T-cell (primary cell): ENCODE measurements around the gene CLASP1. TPM values are rescaled to one million over a fixed set of nuclear protein-coding genes. Genes with fewer than 3 reads are reported as not detected.
"Not testable (repeated sequence)": the region's sequence is repeated elsewhere in the genome, so short reads cannot be mapped to it uniquely, and the experiment has no call there.

Experiments used
- ATAC-seq, 4 experiments: fragments of 200-7000 bp in 3 of 4; fragments of 150-1000 bp in 1 of 4; cut with Tn5 transposase; replicated peaks in 1 of 4; 1 replicate in 3 of 4; 2 replicates in 1 of 4; pipeline ENCODE4 v1.10.0; 2021; ENCODE audit warnings: moderate library complexity in 3 of 4, mild to moderate bottlenecking in 2 of 4, moderate number of reproducible peaks in 1 of 4
- CTCF ChIA-PET, 2 donors: fragments of 300-600 bp; sonication (Branson Sonifier 250); formaldehyde crosslinking; loops; one replicate each; lab custom pipeline; 2022; ENCODE audit warnings: antibody characterized with exemption in 2 of 2; lab: Charles Lee
- POLR2A ChIA-PET, 2 donors: fragments of 300-600 bp; sonication (Branson Sonifier 250); formaldehyde crosslinking; loops; one replicate each; lab custom pipeline; 2022; ENCODE audit warnings: antibody characterized with exemption in 2 of 2; lab: Charles Lee
- DNase-seq, 35 experiments: peaks; one replicate each; pipeline versions ENCODE4 v3.0.0 to v3.0.0-alpha.2; 2013 to 2023
- H3K27ac ChIP-seq: one replicate; pipeline ENCODE4 v1.5.1; 2013; ENCODE audit warnings: low read length
- H3K27me3 ChIP-seq, 2 experiments: replicated peaks in 1 of 2; 1 replicate in 1 of 2; 2 replicates in 1 of 2; pipeline versions ENCODE4 v1.6.1 to v1.7.0; 2013; ENCODE audit warnings: low read length in 1 of 2, mixed read lengths in 1 of 2; ENCODE audit not compliant: control insufficient read depth in 2 of 2, insufficient read depth in 2 of 2; ENCODE audit errors: extremely low read depth in 1 of 2
- H3K36me3 ChIP-seq, 2 donors: 1 replicate in 1 of 2; 2 replicates in 1 of 2; pipeline versions ENCODE4 v1.6.1 to v1.7.0; 2013; ENCODE audit warnings: low read length in 1 of 2; ENCODE audit not compliant: control insufficient read depth in 2 of 2, insufficient read depth in 1 of 2; ENCODE audit errors: extremely low read depth in 1 of 2
- H3K4me1 ChIP-seq, 2 experiments: 1 replicate in 1 of 2; 2 replicates in 1 of 2; pipeline versions ENCODE4 v1.6.1 to v1.7.0; 2013; ENCODE audit warnings: low read length in 2 of 2, mixed read lengths in 1 of 2; ENCODE audit not compliant: insufficient read depth in 2 of 2, control insufficient read depth in 1 of 2; ENCODE audit errors: extremely low read depth in 1 of 2
- H3K4me3 ChIP-seq, 2 donors: 1 replicate in 1 of 2; 2 replicates in 1 of 2; pipeline versions ENCODE4 v1.5.1 to v1.7.0; 2013; ENCODE audit warnings: mild to moderate bottlenecking in 2 of 2, low read length in 1 of 2, moderate library complexity in 1 of 2; ENCODE audit not compliant: control insufficient read depth in 1 of 2; ENCODE audit errors: extremely low read depth in 1 of 2
- H3K9me3 ChIP-seq: 2 replicates; pipeline ENCODE4 v1.7.0; 2013
- H3K27ac Mint-ChIP-seq, 2 donors: one replicate each; pipeline ENCODE4 v1.8.0; 2020 to 2021; ENCODE audit warnings: mild to moderate bottlenecking in 2 of 2, mixed read lengths in 2 of 2
- H3K27me3 Mint-ChIP-seq, 2 donors: one replicate each; pipeline ENCODE4 v1.8.0; 2021 to 2022; ENCODE audit warnings: mixed read lengths in 2 of 2
- H3K36me3 Mint-ChIP-seq: one replicate; pipeline ENCODE4 v1.8.0; 2021; ENCODE audit warnings: mixed read lengths
- H3K4me1 Mint-ChIP-seq, 3 donors: one replicate each; pipeline ENCODE4 v1.8.0; 2020 to 2022; ENCODE audit warnings: mixed read lengths in 3 of 3, mild to moderate bottlenecking in 1 of 3
- H3K4me3 Mint-ChIP-seq, 3 donors: one replicate each; pipeline ENCODE4 v1.8.0; 2020 to 2022; ENCODE audit warnings: mild to moderate bottlenecking in 3 of 3, mixed read lengths in 3 of 3, moderate library complexity in 3 of 3
- H3K9me3 Mint-ChIP-seq, 3 donors: one replicate each; pipeline ENCODE4 v1.8.0; 2020 to 2022; ENCODE audit warnings: mixed read lengths in 3 of 3
- WGBS: methylation state at CpG from one replicate; pipeline ENCODE4 v1.1.5; 2013; ENCODE audit warnings: missing lambda C conversion rate; ENCODE audit not compliant: insufficient coverage; 5-methylcytosine and 5-hydroxymethylcytosine counted together
- total RNA-seq, 35 experiments: library from RNA in 6 of 35; stranded (reverse) in 6 of 35; fragments of 120-200 nt in 1 of 35; gene quantifications; one replicate each; pipeline versions ENCODE4 v1.2.1 to v1.2.4 and lab custom pipeline; 2013 to 2026

CLASP1 gene
- total RNA-seq, 5 donors from 2014 or later (not counting 1 experiment from before 2014, with no cell fraction given), result 57.8 to 72.8 (median 65.1) TPM

DNA sequence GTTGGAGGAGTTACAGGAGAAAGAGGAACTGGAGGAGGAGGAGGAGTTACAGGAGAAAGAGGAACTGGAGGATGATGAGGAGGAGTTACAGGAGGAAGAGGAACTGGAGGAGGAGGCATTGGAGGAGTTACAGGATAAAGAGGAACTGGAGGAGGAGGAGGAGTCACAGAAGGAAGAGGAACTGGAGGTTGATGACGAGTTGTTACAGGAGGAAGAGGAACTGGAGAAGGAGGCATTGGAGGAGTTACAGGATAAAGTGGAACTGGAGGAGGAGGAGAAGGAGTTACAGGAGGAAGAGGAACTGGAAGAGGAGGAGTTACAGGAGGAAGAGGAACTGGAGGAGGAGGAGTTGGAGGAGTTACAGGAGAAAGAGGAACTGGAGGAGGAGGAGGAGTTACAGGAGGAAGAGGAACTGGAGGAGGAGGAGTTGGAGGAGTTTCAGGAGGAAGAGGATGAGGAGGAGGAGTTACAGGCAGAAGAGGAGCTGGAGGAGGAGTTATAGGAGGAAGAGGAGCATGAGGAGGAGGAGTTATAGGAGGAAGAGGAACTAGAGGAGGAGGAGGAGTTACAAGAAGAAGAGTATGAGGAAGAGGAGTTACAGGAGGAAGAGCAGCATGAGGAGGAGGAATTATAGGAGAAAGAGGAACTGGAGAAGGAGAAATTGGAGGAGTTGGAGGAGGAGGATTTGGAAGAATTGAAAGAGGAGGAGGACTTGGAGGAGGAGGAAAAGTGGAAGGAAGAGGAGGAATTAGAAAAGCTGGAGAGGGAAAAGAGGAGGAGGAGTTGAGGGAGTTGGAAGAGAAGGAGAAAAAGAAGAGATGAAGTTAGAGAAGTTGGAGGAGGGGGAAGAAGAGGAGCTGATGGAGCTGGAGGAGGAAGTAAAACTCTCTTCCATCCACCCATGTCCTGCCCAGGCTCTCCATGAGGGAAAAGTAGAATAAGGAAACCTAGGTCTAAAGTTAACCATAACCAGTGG is 37.2 kb downstream of the CLASP1 start:
- no peak for DNase-seq
- CTCF ChIA-PET, result interaction anchor here in 1 of 2 donors (0.5 kb wide), 1 partner anchor 70 kb away, joined by 7 read pairs; no protein-coding TSS in a partner anchor

DNA sequence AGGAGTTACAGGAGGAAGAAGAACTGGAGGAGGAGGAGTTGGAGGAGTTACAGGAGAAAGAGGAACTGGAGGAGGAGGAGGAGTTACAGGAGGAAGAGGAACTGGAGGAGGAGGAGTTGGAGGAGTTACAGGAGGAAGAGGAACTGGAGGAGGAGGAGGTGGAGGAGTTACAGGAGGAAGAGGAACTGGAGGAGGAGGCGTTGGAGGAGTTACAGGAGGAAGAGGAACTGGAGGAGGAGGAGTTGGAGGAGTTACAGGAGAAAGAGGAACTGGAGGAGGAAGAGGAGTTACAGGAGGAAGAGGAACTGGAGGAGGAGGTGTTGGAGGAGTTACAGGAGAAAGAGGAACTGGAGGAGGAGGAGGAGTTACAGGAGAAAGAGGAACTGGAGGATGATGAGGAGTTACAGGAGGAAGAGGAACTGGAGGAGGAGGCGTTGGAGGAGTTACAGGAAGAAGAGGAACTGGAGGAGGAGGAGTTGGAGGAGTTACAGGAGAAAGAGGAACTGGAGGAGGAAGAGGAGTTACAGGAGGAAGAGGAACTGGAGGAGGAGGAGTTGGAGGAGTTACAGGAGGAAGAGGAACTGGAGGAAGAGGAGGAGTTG is 38.1 kb downstream of the CLASP1 start:
- DNase-seq, H3K4me3 Mint-ChIP-seq, H3K27ac Mint-ChIP-seq, H3K27me3 ChIP-seq, H3K27ac ChIP-seq, H3K27me3 Mint-ChIP-seq, H3K4me3 ChIP-seq, H3K36me3 ChIP-seq, CTCF ChIA-PET, H3K9me3 ChIP-seq, ATAC-seq, H3K9me3 Mint-ChIP-seq, H3K4me1 ChIP-seq: not testable (repeated sequence)
- POLR2A ChIA-PET, result interaction anchor here in 1 of 2 donors (0.7 kb wide), 1 partner anchor 44 kb away, joined by 3 read pairs; no protein-coding TSS in a partner anchor
- peaks cover 20% of the 10 kb centered on the region for H3K36me3 Mint-ChIP-seq
- 88% methylated on average over 2 of the region's 2 CpGs for WGBS
- H3K4me1 Mint-ChIP-seq, result peaks cover 24 to 45% (median 36%) of the 10 kb centered on the region in 3 donors

More for the DNA sequence above, 37.2 kb downstream of the CLASP1 start:
- H3K9me3 Mint-ChIP-seq, result no peaks in the 10 kb centered on the region
- 80% methylated on average over 1 of the region's 1 CpG for WGBS
- peaks cover 18 to 40% (median 32%) of the 10 kb centered on the region in 3 donors for H3K4me1 Mint-ChIP-seq
- H3K36me3 Mint-ChIP-seq, result peaks cover 20% of the 10 kb centered on the region
- no peaks in the 10 kb centered on the region for H3K36me3 ChIP-seq
- H3K4me1 ChIP-seq, result peaks cover 0 to 10% of the 10 kb centered on the region in 2 experiments
- POLR2A ChIA-PET, result no interaction called here
- H3K4me3 ChIP-seq, result no peak overlapping the region
- no peak overlapping the region for H3K27ac ChIP-seq
- no peak overlapping the region for H3K27ac Mint-ChIP-seq
- no peaks in the 10 kb centered on the region for H3K9me3 ChIP-seq
- no peaks in the 10 kb centered on the region for H3K27me3 ChIP-seq
- no peak for ATAC-seq
- no peaks in the 10 kb centered on the region for H3K27me3 Mint-ChIP-seq
- H3K4me3 Mint-ChIP-seq, result no peak overlapping the region

DNA sequence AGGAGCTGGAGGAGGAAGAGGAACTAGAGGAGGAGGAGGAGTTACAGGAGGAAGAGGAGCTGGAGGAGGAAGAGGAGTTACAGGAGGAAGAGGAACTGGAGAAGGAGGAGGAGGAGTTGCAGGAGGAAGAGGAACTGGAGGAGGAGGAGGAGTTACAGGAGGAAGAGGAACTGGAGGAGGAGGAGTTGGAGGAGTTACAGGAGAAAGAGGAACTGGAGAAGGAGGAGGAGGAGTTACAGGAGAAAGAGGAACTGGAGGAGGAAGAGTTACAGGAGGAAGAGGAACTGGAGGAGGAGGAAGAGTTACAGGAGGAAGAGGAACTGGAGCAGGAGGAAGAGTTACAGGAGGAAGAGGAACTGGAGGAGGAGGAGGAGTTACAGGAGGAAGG is 38.8 kb downstream of the CLASP1 start:
- CTCF ChIA-PET, H3K4me3 ChIP-seq, H3K36me3 ChIP-seq, H3K4me1 ChIP-seq, H3K27me3 ChIP-seq, DNase-seq, H3K9me3 ChIP-seq, H3K27ac Mint-ChIP-seq, H3K27me3 Mint-ChIP-seq, H3K4me3 Mint-ChIP-seq, ATAC-seq, H3K9me3 Mint-ChIP-seq: not testable (repeated sequence)
- Mint-ChIP-seq H3K4me1 (peaks cover 31 to 49% (median 37%) of the 10 kb centered on the region in 3 donors), H3K36me3 (peaks cover 27% of the 10 kb centered on the region)
- POLR2A ChIA-PET, result interaction anchor here in 1 of 2 donors (0.7 kb wide), 1 partner anchor 44 kb away, joined by 3 read pairs; no protein-coding TSS in a partner anchor
- peak overlapping the region; percentile 16 for H3K27ac ChIP-seq

- peaks cover 0 to 8% of the 10 kb centered on the region in 2 experiments for H3K4me1 ChIP-seq
- ChIA-PET POLR2A (no interaction called here), CTCF (no interaction called here)
- H3K36me3 ChIP-seq, result peaks cover 0 to 18% of the 10 kb centered on the region in 2 donors
- no CpG with 5 or more reads among the region's 3 CpGs for WGBS
- H3K4me3 ChIP-seq, result no peak overlapping the region
- H3K9me3 ChIP-seq, result no peaks in the 10 kb centered on the region
- DNase-seq (no peak), ATAC-seq (no peak)
- peaks cover 36 to 50% (median 36%) of the 10 kb centered on the region in 3 donors for H3K4me1 Mint-ChIP-seq
- no peaks in the 10 kb centered on the region for H3K27me3 Mint-ChIP-seq
- no peaks in the 10 kb centered on the region for H3K9me3 Mint-ChIP-seq
- H3K27ac Mint-ChIP-seq, result peak overlapping the region in 1 of 2 donors; percentile 58
- no peak overlapping the region for H3K27ac ChIP-seq
- H3K27me3 ChIP-seq, result no peaks in the 10 kb centered on the region
- peaks cover 38% of the 10 kb centered on the region for H3K36me3 Mint-ChIP-seq
- H3K4me3 Mint-ChIP-seq, result no peak overlapping the region
Observed at GRCh38 chr2:121608967-121609366, 40.3 kb downstream of the CLASP1 start.

- no peak overlapping the region for H3K4me3 Mint-ChIP-seq
- no peak for DNase-seq
Observed at GRCh38 chr2:121608367-121608766, 40.9 kb downstream of the CLASP1 start.

More at GRCh38 chr2:121608367-121608766, 40.9 kb downstream of the CLASP1 start:
- 80% methylated on average over 1 of the region's 4 CpGs for WGBS
- Mint-ChIP-seq H3K9me3 (no peaks in the 10 kb centered on the region), H3K27me3 (no peaks in the 10 kb centered on the region), H3K27ac (peak overlapping the region in 1 of 2 donors; percentile 39), H3K36me3 (peaks cover 38% of the 10 kb centered on the region), H3K4me1 (peaks cover 38 to 51% (median 42%) of the 10 kb centered on the region in 3 donors)
- H3K4me1 ChIP-seq, result peaks cover 0 to 5% of the 10 kb centered on the region in 2 experiments
- peaks cover 0 to 18% of the 10 kb centered on the region in 2 donors for H3K36me3 ChIP-seq
- ChIA-PET CTCF (no interaction called here), POLR2A (interaction anchor here in 1 of 2 donors (0.6 kb wide), 1 partner anchor 86 kb away, joined by 5 read pairs; no protein-coding TSS in a partner anchor)
- no peak for ATAC-seq
- no peaks in the 10 kb centered on the region for H3K9me3 ChIP-seq
- H3K27ac ChIP-seq, result no peak overlapping the region
- H3K4me3 ChIP-seq, result no peak overlapping the region
- no peaks in the 10 kb centered on the region for H3K27me3 ChIP-seq
